Peyer's patch (tissue), 4 donors: Measurements from ENCODE around the gene NUF2.

Source experiments
- CTCF ChIP-seq, 6 experiments: fragments of 450-650 bp in 4 of 6; fragments of 200-600 bp in 2 of 6; sonication (generic) in 1 of 6; IDR thresholded peaks; one replicate each; pipeline ENCODE4 v1.5.1; 2017 to 2019; ENCODE audit warnings: antibody characterized with exemption in 6 of 6, mild to moderate bottlenecking in 3 of 6, moderate library complexity in 1 of 6
- POLR2A ChIP-seq, 2 donors: fragments of 450-650 bp; IDR thresholded peaks; one replicate each; pipeline ENCODE4 v1.5.1; 2017; ENCODE audit warnings: antibody characterized with exemption in 2 of 2, mild to moderate bottlenecking in 2 of 2, moderate library complexity in 2 of 2

- TF ChIP-seq CTCF (IDR thresholded peaks at IDR 0.05), result no peak
- no peak for TF ChIP-seq POLR2A (IDR thresholded peaks at IDR 0.05)
Measured at GRCh38 chr1:163331116-163331515, 9.4 kb downstream of the NUF2 start.
